BLaER1 (cell line): ENCODE results near the gene BICDL1.
A peak's percentile ranks its signal among the peaks of the same experiment; 100 is the strongest.
"Not testable (repeated sequence)": the region's sequence is repeated elsewhere in the genome, so short reads cannot be mapped to it uniquely, and the experiment has no call there.

ENCODE experiments used
- H3K27ac ChIP-seq: shearing (Covaris generic); formaldehyde crosslinking; 2 replicates; pipeline ENCODE4 v1.8.1; 2022
- H3K27me3 ChIP-seq: shearing (Covaris generic); formaldehyde crosslinking; 2 replicates; pipeline ENCODE4 v1.8.1; 2022
- H3K36me3 ChIP-seq: shearing (Covaris generic); formaldehyde crosslinking; 2 replicates; pipeline ENCODE4 v1.8.1; 2022
- H3K4me1 ChIP-seq: shearing (Covaris generic); formaldehyde crosslinking; 2 replicates; pipeline ENCODE4 v1.8.1; 2022
- H3K4me2 ChIP-seq: shearing (Covaris generic); formaldehyde crosslinking; 2 replicates; pipeline ENCODE4 v1.8.1; 2022
- H3K4me3 ChIP-seq: shearing (Covaris generic); formaldehyde crosslinking; 2 replicates; pipeline ENCODE4 v1.8.1; 2022
- H3K9ac ChIP-seq: shearing (Covaris generic); formaldehyde crosslinking; 2 replicates; pipeline ENCODE4 v1.8.1; 2022
- H3K9me3 ChIP-seq: shearing (Covaris generic); formaldehyde crosslinking; 2 replicates; pipeline ENCODE4 v1.8.1; 2022
- H4K20me1 ChIP-seq: shearing (Covaris generic); formaldehyde crosslinking; 2 replicates; pipeline ENCODE4 v1.8.1; 2022
- Cebpa-rat ChIP-seq: shearing (Covaris generic); IDR thresholded peaks from 2 replicates; pipeline ENCODE4 v1.8.1; 2022

The BICDL1 gene

GRCh38 chr12:119964929-119965328, 24.1 kb upstream of the BICDL1 start:
- no peak overlapping the region for H3K9ac ChIP-seq
- H3K36me3 ChIP-seq, result no peaks in the 10 kb centered on the region
- no peak for TF ChIP-seq Cebpa-rat
- no peak overlapping the region for H3K27ac ChIP-seq
- H3K4me2 ChIP-seq, result no peak overlapping the region
- H3K27me3 ChIP-seq, result no peaks in the 10 kb centered on the region
- H4K20me1 ChIP-seq, result no peaks in the 10 kb centered on the region
- H3K9me3 ChIP-seq, result no peaks in the 10 kb centered on the region
- no peak overlapping the region for H3K4me3 ChIP-seq
- H3K4me1 ChIP-seq, result peaks cover 14% of the 10 kb centered on the region

GRCh38 chr12:119980242-119980641, 8.8 kb upstream of the BICDL1 start:
- no peaks in the 10 kb centered on the region for H3K4me1 ChIP-seq
- no peak overlapping the region for H3K4me3 ChIP-seq
- H3K36me3 ChIP-seq, result no peaks in the 10 kb centered on the region
- no peaks in the 10 kb centered on the region for H3K9me3 ChIP-seq
- no peaks in the 10 kb centered on the region for H3K27me3 ChIP-seq
- H4K20me1 ChIP-seq, result no peaks in the 10 kb centered on the region
- no peak for TF ChIP-seq Cebpa-rat
- H3K27ac ChIP-seq, result no peak overlapping the region
- no peak overlapping the region for H3K4me2 ChIP-seq
- H3K9ac ChIP-seq, result no peak overlapping the region

- not testable (repeated sequence) for H3K27ac ChIP-seq, H4K20me1 ChIP-seq, H3K4me3 ChIP-seq, H3K9ac ChIP-seq, H3K36me3 ChIP-seq, H3K4me1 ChIP-seq, H3K9me3 ChIP-seq, H3K4me2 ChIP-seq, H3K27me3 ChIP-seq
These were observed 8.3 kb upstream of the BICDL1 start for GRCh38 chr12:119980702-119981101.

- H3K4me3 ChIP-seq, result peak overlapping the region; percentile 80
- peaks cover 12% of the 10 kb centered on the region for H3K27me3 ChIP-seq
- no peak for TF ChIP-seq Cebpa-rat
- peak overlapping the region; percentile 58 for H3K9ac ChIP-seq
- H3K9me3 ChIP-seq, result no peaks in the 10 kb centered on the region
- peaks cover 26% of the 10 kb centered on the region for H3K4me1 ChIP-seq
- H3K4me2 ChIP-seq, result peak overlapping the region; percentile 99
- H4K20me1 ChIP-seq, result peaks cover 20% of the 10 kb centered on the region
- peak overlapping the region; percentile 59; the same call in 1 of the 2 replicates for H3K27ac ChIP-seq
- H3K36me3 ChIP-seq, result no peaks in the 10 kb centered on the region
These were observed 310 bp downstream of the BICDL1 start for GRCh38 chr12:119989361-119989730.

- H3K4me2 ChIP-seq, result peak overlapping the region; percentile 99
These were observed 820 bp downstream of the BICDL1 start for GRCh38 chr12:119989731-119990381.

GRCh38 chr12:119990382-119990874, 1.4 kb downstream of the BICDL1 start:
- Histone ChIP-seq H3K36me3 (no peaks in the 10 kb centered on the region), H3K4me2 (peak overlapping the region; percentile 99), H3K4me3 (peak overlapping the region; percentile 80), H3K4me1 (peaks cover 26% of the 10 kb centered on the region), H3K9ac (no peak overlapping the region), H4K20me1 (peaks cover 20% of the 10 kb centered on the region), H3K27ac (no peak overlapping the region), H3K27me3 (peaks cover 12% of the 10 kb centered on the region), H3K9me3 (no peaks in the 10 kb centered on the region)
- TF ChIP-seq Cebpa-rat, result no peak

More at GRCh38 chr12:119989731-119990381, 820 bp downstream of the BICDL1 start:
- Histone ChIP-seq H3K4me1 (peaks cover 26% of the 10 kb centered on the region), H3K27ac (no peak overlapping the region), H3K9me3 (no peaks in the 10 kb centered on the region), H3K4me3 (peak overlapping the region; percentile 80), H4K20me1 (peaks cover 20% of the 10 kb centered on the region), H3K36me3 (no peaks in the 10 kb centered on the region), H3K27me3 (peaks cover 12% of the 10 kb centered on the region), H3K9ac (peak overlapping the region; percentile 54; the same call in 1 of the 2 replicates)
- no peak for TF ChIP-seq Cebpa-rat

GRCh38 chr12:119992129-119992705, 3.2 kb downstream of the BICDL1 start:
- H3K27me3 ChIP-seq, result peaks cover 12% of the 10 kb centered on the region
- no peak overlapping the region for H3K27ac ChIP-seq
- no peak overlapping the region for H3K4me2 ChIP-seq
- H3K9ac ChIP-seq, result no peak overlapping the region
- TF ChIP-seq Cebpa-rat, result no peak
- no peaks in the 10 kb centered on the region for H3K36me3 ChIP-seq
- peaks cover 26% of the 10 kb centered on the region for H3K4me1 ChIP-seq
- H3K4me3 ChIP-seq, result no peak overlapping the region
- peaks cover 20% of the 10 kb centered on the region for H4K20me1 ChIP-seq
- no peaks in the 10 kb centered on the region for H3K9me3 ChIP-seq

- peaks cover 10% of the 10 kb centered on the region for H3K4me1 ChIP-seq
- H3K9ac ChIP-seq, result no peak overlapping the region
- H3K27ac ChIP-seq, result no peak overlapping the region
- no peak for TF ChIP-seq Cebpa-rat
- no peaks in the 10 kb centered on the region for H3K36me3 ChIP-seq
- peaks cover 8% of the 10 kb centered on the region for H3K27me3 ChIP-seq
- no peaks in the 10 kb centered on the region for H3K9me3 ChIP-seq
- no peak overlapping the region for H3K4me3 ChIP-seq
- H4K20me1 ChIP-seq, result peaks cover 15% of the 10 kb centered on the region
- H3K4me2 ChIP-seq, result no peak overlapping the region
These were observed 6.0 kb downstream of the BICDL1 start for GRCh38 chr12:119994892-119995658.

- H3K27me3 ChIP-seq, result no peaks in the 10 kb centered on the region
- no peaks in the 10 kb centered on the region for H3K36me3 ChIP-seq
These were observed 7.4 kb downstream of the BICDL1 start for GRCh38 chr12:119996417-119996816.

More at GRCh38 chr12:119996417-119996816, 7.4 kb downstream of the BICDL1 start:
- H3K4me2 ChIP-seq, result no peak overlapping the region
- peaks cover 2% of the 10 kb centered on the region; the same call in 1 of the 2 replicates for H4K20me1 ChIP-seq
- no peak overlapping the region for H3K4me3 ChIP-seq
- no peaks in the 10 kb centered on the region for H3K4me1 ChIP-seq
- no peak for TF ChIP-seq Cebpa-rat
- no peak overlapping the region for H3K27ac ChIP-seq
- no peak overlapping the region for H3K9ac ChIP-seq
- H3K9me3 ChIP-seq, result no peaks in the 10 kb centered on the region
